ENCODE measurements around the gene U2SURP. TPM values are rescaled to one million over a fixed set of nuclear protein-coding genes. Genes with fewer than 3 reads are reported as not detected.

Gene U2SURP
- polyA plus RNA-seq, 3 donors from 2014 or later, result 82.7 to 120 (median 86.0) TPM

DNA sequence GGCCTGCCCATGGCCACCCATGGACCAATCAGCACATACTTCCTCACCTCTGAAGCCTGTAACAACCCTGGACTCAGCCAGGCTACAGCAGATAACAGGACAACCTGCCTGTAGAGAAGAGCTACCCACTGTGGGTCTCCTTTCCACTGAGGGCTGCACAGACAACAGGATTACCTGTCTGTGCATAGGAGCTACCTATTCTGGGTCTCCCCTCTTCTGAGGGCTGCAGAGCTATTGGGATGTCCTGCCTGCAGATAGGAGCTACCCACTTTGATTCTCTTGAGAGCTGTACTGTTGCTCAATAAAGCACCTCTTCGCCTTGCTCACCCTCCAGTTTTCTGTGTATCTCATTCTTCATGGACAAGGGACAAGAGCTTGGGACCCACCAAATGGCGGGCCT lies 94.4 kb downstream of the U2SURP start:
- Mint-ChIP-seq H3K4me3 (no peak overlapping the region), H3K36me3 (no peaks in the 10 kb centered on the region), H3K27me3 (ENCODE audit: low read depth in 3 of 3) (peaks cover 0 to 4% (median 2%) of the 10 kb centered on the region in 3 donors), H3K9me3 (no peaks in the 10 kb centered on the region), H3K4me1 (no peaks in the 10 kb centered on the region), H3K27ac (no peak overlapping the region)
- DNase-seq, result no peak

GRCh38 chr3:143098032-143098764 lies 96.8 kb downstream of the U2SURP start:
- Mint-ChIP-seq H3K9me3 (no peaks in the 10 kb centered on the region), H3K4me1 (no peaks in the 10 kb centered on the region), H3K4me3 (no peak overlapping the region), H3K27ac (no peak overlapping the region), H3K27me3 (ENCODE audit: low read depth in 3 of 3) (peaks cover 0 to 4% (median 3%) of the 10 kb centered on the region in 3 donors), H3K36me3 (no peaks in the 10 kb centered on the region)
- DNase-seq, result no peak

- peaks cover 0 to 4% (median 2%) of the 10 kb centered on the region in 3 donors for H3K27me3 Mint-ChIP-seq (ENCODE audit: low read depth in 3 of 3)
- no peak overlapping the region for H3K4me3 Mint-ChIP-seq
These were observed 97.8 kb downstream of the U2SURP start for GRCh38 chr3:143099210-143099609.

DNA sequence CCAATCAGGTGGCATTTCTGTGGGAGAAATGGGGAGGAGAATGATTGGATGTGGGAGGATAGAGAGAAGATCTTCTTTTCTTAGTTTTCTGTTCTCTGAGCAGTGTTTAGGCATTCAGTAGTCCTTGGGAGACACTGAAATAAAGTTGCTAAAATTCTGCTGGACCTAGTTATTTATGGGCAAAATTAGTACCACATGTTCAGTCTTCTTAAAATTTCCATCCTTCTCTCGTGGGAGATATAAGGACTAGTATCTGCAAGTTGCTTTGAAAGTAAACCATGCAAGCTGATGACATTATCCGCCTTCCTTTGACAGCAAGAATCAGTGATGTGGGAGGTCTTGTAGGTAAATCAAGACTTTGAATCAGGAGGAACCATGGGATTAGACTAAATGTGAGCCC lies 98.3 kb downstream of the U2SURP start:
- DNase-seq, result no peak
- Mint-ChIP-seq H3K36me3 (peaks cover 0 to 6% (median 0%) of the 10 kb centered on the region in 3 donors), H3K9me3 (peaks cover 0 to 7% (median 6%) of the 10 kb centered on the region in 6 donors), H3K4me1 (no peaks in the 10 kb centered on the region), H3K27me3 (ENCODE audit: low read depth in 3 of 3) (peaks cover 0 to 6% (median 1%) of the 10 kb centered on the region in 3 donors), H3K27ac (no peak overlapping the region), H3K4me3 (no peak overlapping the region)

More at GRCh38 chr3:143099210-143099609, 97.8 kb downstream of the U2SURP start:
- DNase-seq, result no peak
- Mint-ChIP-seq H3K4me1 (no peaks in the 10 kb centered on the region), H3K27ac (no peak overlapping the region), H3K36me3 (peaks cover 0 to 1% (median 0%) of the 10 kb centered on the region in 3 donors), H3K9me3 (peaks cover 0 to 3% (median 1%) of the 10 kb centered on the region in 6 donors)

GRCh38 chr3:143100451-143100850 lies 99.1 kb downstream of the U2SURP start:
- Mint-ChIP-seq H3K9me3 (peaks cover 3 to 15% (median 13%) of the 10 kb centered on the region in 6 donors), H3K4me3 (no peak overlapping the region), H3K27me3 (ENCODE audit: low read depth in 3 of 3) (peaks cover 0 to 8% (median under 1%) of the 10 kb centered on the region in 3 donors), H3K27ac (no peak overlapping the region), H3K4me1 (no peaks in the 10 kb centered on the region), H3K36me3 (peaks cover 0 to 9% (median 0%) of the 10 kb centered on the region in 3 donors)
- DNase-seq, result no peak

GRCh38 chr3:143101792-143102381 lies 100.5 kb downstream of the U2SURP start:
- H3K27ac Mint-ChIP-seq, result no peak overlapping the region
- DNase-seq, result no peak
- no peaks in the 10 kb centered on the region for H3K4me1 Mint-ChIP-seq
- H3K36me3 Mint-ChIP-seq, result peaks cover 6 to 19% (median 7%) of the 10 kb centered on the region in 3 donors
- no peak overlapping the region for H3K4me3 Mint-ChIP-seq
- peaks cover 0 to 8% (median 2%) of the 10 kb centered on the region in 3 donors for H3K27me3 Mint-ChIP-seq (ENCODE audit: low read depth in 3 of 3)
- peaks cover 3 to 27% (median 23%) of the 10 kb centered on the region in 6 donors for H3K9me3 Mint-ChIP-seq

GRCh38 chr3:143103652-143104051 lies 102.3 kb downstream of the U2SURP start:
- H3K27ac Mint-ChIP-seq, result no peak overlapping the region
- H3K36me3 Mint-ChIP-seq, result peaks cover 6 to 19% (median 7%) of the 10 kb centered on the region in 3 donors

DNA sequence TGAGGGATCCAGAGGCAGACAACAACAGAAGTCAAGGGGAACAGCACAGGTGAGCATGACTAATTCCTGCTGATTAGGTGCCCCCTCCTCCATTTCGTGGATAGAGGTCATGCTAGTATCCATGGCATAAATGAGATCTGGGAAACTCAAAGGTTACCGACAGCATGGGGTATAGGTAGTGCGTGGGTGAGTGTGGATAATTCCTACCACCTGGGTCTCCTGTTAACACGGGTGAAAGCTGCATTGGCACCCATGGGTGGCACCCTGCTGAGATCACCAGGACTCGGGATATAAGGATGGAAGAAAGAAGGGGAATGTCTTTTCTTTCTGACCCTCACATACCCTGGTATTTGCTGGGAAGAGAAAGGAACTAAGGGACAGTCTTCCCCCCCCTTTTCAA lies 103.8 kb downstream of the U2SURP start:
- no peak overlapping the region for H3K4me3 Mint-ChIP-seq
- peaks cover 2 to 6% (median 2%) of the 10 kb centered on the region in 3 donors for H3K27me3 Mint-ChIP-seq (ENCODE audit: low read depth in 3 of 3)
- H3K9me3 Mint-ChIP-seq, result peaks cover 3 to 27% (median 23%) of the 10 kb centered on the region in 6 donors
- peaks cover 6 to 19% (median 7%) of the 10 kb centered on the region in 3 donors for H3K36me3 Mint-ChIP-seq
- no peaks in the 10 kb centered on the region for H3K4me1 Mint-ChIP-seq
- no peak overlapping the region for H3K27ac Mint-ChIP-seq
- DNase-seq, result no peak

More at GRCh38 chr3:143103652-143104051, 102.3 kb downstream of the U2SURP start:
- Mint-ChIP-seq H3K9me3 (peaks cover 3 to 27% (median 23%) of the 10 kb centered on the region in 6 donors), H3K4me1 (no peaks in the 10 kb centered on the region), H3K4me3 (no peak overlapping the region), H3K27me3 (ENCODE audit: low read depth in 3 of 3) (peaks cover 0 to 6% (median 2%) of the 10 kb centered on the region in 3 donors)
- no peak for DNase-seq

DNA sequence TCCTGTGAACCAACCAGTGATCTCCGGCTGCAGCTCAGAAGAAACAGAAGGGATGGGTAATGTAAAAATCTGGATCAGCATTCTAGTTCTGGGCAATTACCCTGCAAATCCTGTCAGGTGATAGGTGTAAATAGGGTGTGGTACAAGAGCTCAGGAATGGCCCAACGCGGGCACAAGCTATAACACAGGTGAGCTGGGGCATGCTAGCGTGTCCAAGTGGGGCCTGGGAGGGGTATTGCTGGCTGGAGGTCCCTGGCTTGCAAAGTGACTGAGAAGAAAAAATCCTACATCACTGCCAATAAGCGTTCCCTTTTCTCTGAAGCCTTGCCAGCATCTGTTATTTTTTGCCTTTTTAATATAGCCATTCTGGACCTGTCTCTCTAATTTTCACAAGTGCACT lies 108.5 kb downstream of the U2SURP start:
- Mint-ChIP-seq H3K9me3 (peaks cover 3 to 19% (median 16%) of the 10 kb centered on the region in 6 donors), H3K27ac (peak overlapping the region in 1 of 6 donors; percentile 55), H3K27me3 (ENCODE audit: low read depth in 3 of 3) (peaks cover under 1 to 4% (median 2%) of the 10 kb centered on the region in 3 donors), H3K4me3 (no peak overlapping the region), H3K36me3 (peaks cover 7 to 11% (median 10%) of the 10 kb centered on the region in 3 donors), H3K4me1 (no peaks in the 10 kb centered on the region)
- no peak for DNase-seq

Other genes with a start within 250 kb of the U2SURP start
- not detected for gene PCOLCE2, start 112.5 kb upstream of the U2SURP start, polyA plus RNA-seq
- not detected for gene PAQR9, start 37.9 kb upstream of the U2SURP start, polyA plus RNA-seq
- gene CHST2, start 118.2 kb downstream of the U2SURP start, polyA plus RNA-seq, result 100 to 1,000 TPM; 105 to 117 (median 116) TPM

Measured in immature natural killer cell (primary cell).